MG63 (cell line): ENCODE data around the gene LHFPL6. TPM values are rescaled to one million over a fixed set of nuclear protein-coding genes. Genes with fewer than 3 reads are reported as not detected.

Experiments
- DNase-seq: peaks from one replicate; pipeline ENCODE4 v3.0.0-alpha.2; 2020
- H3K27me3 ChIP-seq: fragments of 250-450 bp; sonication (Bioruptor Pico); 2 replicates; pipeline ENCODE4 v1.5.1; 2020; ENCODE audit warnings: mild to moderate bottlenecking, moderate library complexity
- H3K36me3 ChIP-seq: fragments of 250-450 bp; sonication (Bioruptor Pico); 2 replicates; pipeline ENCODE4 v1.5.1; 2020; ENCODE audit warnings: mild to moderate bottlenecking, moderate library complexity
- H3K4me3 ChIP-seq: fragments of 250-450 bp; sonication (Bioruptor Pico); 2 replicates; pipeline ENCODE4 v1.5.1; 2020; ENCODE audit warnings: mild to moderate bottlenecking, moderate library complexity
- H3K9me3 ChIP-seq: fragments of 250-450 bp; sonication (Bioruptor Pico); 2 replicates; pipeline ENCODE4 v1.5.1; 2020; ENCODE audit warnings: mild to moderate bottlenecking, moderate library complexity
- total RNA-seq: library from RNA; depleted of rRNA; stranded (reverse); fragments of >200 nt; shearing (Covaris generic); gene quantifications from 2 replicates; pipeline ENCODE4 v1.2.3, GENCODE V29; 2014; ENCODE audit warnings: low replicate concordance

LHFPL6 gene
- total RNA-seq, 1 experiment from 2014 or later: 71.5 TPM

GRCh38 chr13:39481491-39481890, 121.5 kb downstream of the LHFPL6 start:
- Histone ChIP-seq H3K9me3 (no peaks in the 10 kb centered on the region), H3K36me3 (no peaks in the 10 kb centered on the region), H3K4me3 (no peak overlapping the region), H3K27me3 (no peaks in the 10 kb centered on the region)
- no peak for DNase-seq

- no peak overlapping the region for H3K4me3 ChIP-seq
- H3K9me3 ChIP-seq: no peaks in the 10 kb centered on the region
- H3K27me3 ChIP-seq: no peaks in the 10 kb centered on the region
- no peak for DNase-seq
- no peaks in the 10 kb centered on the region for H3K36me3 ChIP-seq
These were observed 128.4 kb downstream of the LHFPL6 start for GRCh38 chr13:39474600-39474999.

- no peak for DNase-seq
These were observed 133.3 kb downstream of the LHFPL6 start for GRCh38 chr13:39469676-39470075.

GRCh38 chr13:39468306-39468705, 134.7 kb downstream of the LHFPL6 start:
- Histone ChIP-seq H3K36me3 (peaks cover 3% of the 10 kb centered on the region; the same call in 1 of the 2 replicates), H3K4me3 (no peak overlapping the region), H3K27me3 (no peaks in the 10 kb centered on the region), H3K9me3 (no peaks in the 10 kb centered on the region)
- no peak for DNase-seq

More at GRCh38 chr13:39469676-39470075, 133.3 kb downstream of the LHFPL6 start:
- H3K9me3 ChIP-seq: no peaks in the 10 kb centered on the region
- H3K4me3 ChIP-seq: no peak overlapping the region
- H3K27me3 ChIP-seq: no peaks in the 10 kb centered on the region
- H3K36me3 ChIP-seq: no peaks in the 10 kb centered on the region

GRCh38 chr13:39463611-39464010, 139.4 kb downstream of the LHFPL6 start:
- no peak for DNase-seq
- Histone ChIP-seq H3K36me3 (peaks cover 3% of the 10 kb centered on the region; the same call in 1 of the 2 replicates), H3K27me3 (no peaks in the 10 kb centered on the region), H3K9me3 (no peaks in the 10 kb centered on the region), H3K4me3 (no peak overlapping the region)

- Histone ChIP-seq H3K4me3 (no peak overlapping the region), H3K9me3 (no peaks in the 10 kb centered on the region), H3K27me3 (no peaks in the 10 kb centered on the region), H3K36me3 (peaks cover 3% of the 10 kb centered on the region; the same call in 1 of the 2 replicates)
- DNase-seq: no peak
These were observed 140.1 kb downstream of the LHFPL6 start for GRCh38 chr13:39462906-39463305.

GRCh38 chr13:39462428-39462827, 140.6 kb downstream of the LHFPL6 start:
- no peaks in the 10 kb centered on the region for H3K9me3 ChIP-seq
- no peak overlapping the region for H3K4me3 ChIP-seq
- peaks cover 3% of the 10 kb centered on the region; the same call in 1 of the 2 replicates for H3K36me3 ChIP-seq
- DNase-seq: no peak
- H3K27me3 ChIP-seq: no peaks in the 10 kb centered on the region

GRCh38 chr13:39461685-39462266, 141.2 kb downstream of the LHFPL6 start:
- no peaks in the 10 kb centered on the region for H3K27me3 ChIP-seq
- H3K4me3 ChIP-seq: no peak overlapping the region
- peaks cover 3% of the 10 kb centered on the region; the same call in 1 of the 2 replicates for H3K36me3 ChIP-seq
- no peak for DNase-seq
- H3K9me3 ChIP-seq: 0 out of 2 replicates have a peak, but pooled peaks cover 3% of the 10 kb centered on the region

- H3K27me3 ChIP-seq: no peaks in the 10 kb centered on the region
- no peak for DNase-seq
- H3K4me3 ChIP-seq: no peak overlapping the region
- 0 out of 2 replicates have a peak, but pooled peaks cover 3% of the 10 kb centered on the region for H3K9me3 ChIP-seq
- H3K36me3 ChIP-seq: no peaks in the 10 kb centered on the region; the same call in 1 of the 2 replicates
These were observed 145.7 kb downstream of the LHFPL6 start for GRCh38 chr13:39457274-39457673.

GRCh38 chr13:39455521-39456175, 147.3 kb downstream of the LHFPL6 start:
- no peak for DNase-seq
- Histone ChIP-seq H3K36me3 (no peaks in the 10 kb centered on the region; the same call in 1 of the 2 replicates), H3K27me3 (no peaks in the 10 kb centered on the region), H3K4me3 (no peak overlapping the region), H3K9me3 (0 out of 2 replicates have a peak, but pooled peaks cover 3% of the 10 kb centered on the region)

- no peaks in the 10 kb centered on the region for H3K27me3 ChIP-seq
These were observed 150.2 kb downstream of the LHFPL6 start for GRCh38 chr13:39452834-39453233.

GRCh38 chr13:39452417-39452816, 150.6 kb downstream of the LHFPL6 start:
- no peak for DNase-seq

More at GRCh38 chr13:39452834-39453233, 150.2 kb downstream of the LHFPL6 start:
- Histone ChIP-seq H3K36me3 (no peaks in the 10 kb centered on the region; the same call in 1 of the 2 replicates), H3K9me3 (0 out of 2 replicates have a peak, but pooled peaks cover 3% of the 10 kb centered on the region), H3K4me3 (no peak overlapping the region)
- no peak for DNase-seq

GRCh38 chr13:39451860-39452301, 151.1 kb downstream of the LHFPL6 start:
- no peaks in the 10 kb centered on the region for H3K27me3 ChIP-seq
- DNase-seq: peak; percentile 46

More at GRCh38 chr13:39452417-39452816, 150.6 kb downstream of the LHFPL6 start:
- H3K9me3 ChIP-seq: 0 out of 2 replicates have a peak, but pooled peaks cover 3% of the 10 kb centered on the region
- no peak overlapping the region for H3K4me3 ChIP-seq
- no peaks in the 10 kb centered on the region for H3K27me3 ChIP-seq
- H3K36me3 ChIP-seq: no peaks in the 10 kb centered on the region; the same call in 1 of the 2 replicates

GRCh38 chr13:39451301-39451700, 151.7 kb downstream of the LHFPL6 start:
- Histone ChIP-seq H3K36me3 (no peaks in the 10 kb centered on the region; the same call in 1 of the 2 replicates), H3K9me3 (no peaks in the 10 kb centered on the region), H3K27me3 (no peaks in the 10 kb centered on the region), H3K4me3 (no peak overlapping the region)
- DNase-seq: no peak

More at GRCh38 chr13:39451860-39452301, 151.1 kb downstream of the LHFPL6 start:
- Histone ChIP-seq H3K9me3 (no peaks in the 10 kb centered on the region), H3K4me3 (no peak overlapping the region), H3K36me3 (no peaks in the 10 kb centered on the region; the same call in 1 of the 2 replicates)

- Histone ChIP-seq H3K9me3 (no peaks in the 10 kb centered on the region), H3K4me3 (no peak overlapping the region), H3K27me3 (no peaks in the 10 kb centered on the region), H3K36me3 (no peaks in the 10 kb centered on the region; the same call in 1 of the 2 replicates)
- DNase-seq: no peak
These were observed 152.8 kb downstream of the LHFPL6 start for GRCh38 chr13:39450176-39450575.

- Histone ChIP-seq H3K36me3 (no peaks in the 10 kb centered on the region; the same call in 1 of the 2 replicates), H3K4me3 (no peak overlapping the region), H3K9me3 (no peaks in the 10 kb centered on the region), H3K27me3 (no peaks in the 10 kb centered on the region)
- no peak for DNase-seq
These were observed 154.2 kb downstream of the LHFPL6 start for GRCh38 chr13:39448834-39449233.

- no peak for DNase-seq
- H3K27me3 ChIP-seq: no peaks in the 10 kb centered on the region
These were observed 156.1 kb downstream of the LHFPL6 start for GRCh38 chr13:39446865-39447264.

More at GRCh38 chr13:39446865-39447264, 156.1 kb downstream of the LHFPL6 start:
- Histone ChIP-seq H3K36me3 (no peaks in the 10 kb centered on the region), H3K9me3 (no peaks in the 10 kb centered on the region), H3K4me3 (no peak overlapping the region)
